Measurements from ENCODE around the gene SLC37A1.

The SLC37A1 gene

DNA sequence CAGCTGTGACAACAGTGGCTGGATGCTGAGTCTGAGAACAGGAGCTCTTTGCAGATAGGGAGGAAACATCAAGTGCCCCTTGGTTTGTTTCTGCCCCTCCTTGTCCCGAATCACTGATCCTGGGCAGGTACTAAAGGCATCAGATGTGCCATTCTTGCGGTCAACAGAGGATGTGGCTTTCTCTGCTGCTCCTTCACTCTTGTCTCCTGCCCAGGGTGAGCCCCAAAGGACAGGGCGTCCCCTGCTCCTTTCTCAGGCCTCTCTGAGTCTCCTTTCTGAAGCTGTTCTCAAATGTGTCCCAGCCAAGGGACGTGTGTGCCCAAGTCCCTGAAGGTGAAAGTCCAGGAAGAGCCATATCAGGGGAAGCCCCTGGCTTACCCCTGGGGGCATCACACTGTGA, 31.7 kb downstream of the SLC37A1 start:
- no peak for DNase-seq (ENCODE audit: low read depth in 2 of 2)

DNA sequence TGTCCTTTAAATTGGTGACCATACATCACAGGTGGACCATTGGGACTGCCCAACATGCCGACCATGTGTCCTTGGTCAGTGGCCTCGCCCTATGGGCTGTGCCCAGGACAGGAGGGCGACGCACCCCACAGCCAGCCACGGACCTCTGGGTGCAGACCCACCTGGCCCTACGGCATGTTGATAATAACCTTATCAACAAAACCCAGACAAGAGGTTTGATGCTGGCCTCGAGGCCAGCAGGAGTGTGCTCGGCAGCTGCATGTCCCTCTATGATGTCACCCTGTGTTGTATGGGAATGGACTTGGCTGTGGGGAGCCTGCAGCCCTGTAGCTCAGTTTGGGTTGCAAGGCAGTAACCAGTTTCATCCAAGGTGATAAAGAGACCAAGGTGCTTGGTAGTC, 32.1 kb downstream of the SLC37A1 start:
- no peak for DNase-seq (ENCODE audit: low read depth in 2 of 2)

DNA sequence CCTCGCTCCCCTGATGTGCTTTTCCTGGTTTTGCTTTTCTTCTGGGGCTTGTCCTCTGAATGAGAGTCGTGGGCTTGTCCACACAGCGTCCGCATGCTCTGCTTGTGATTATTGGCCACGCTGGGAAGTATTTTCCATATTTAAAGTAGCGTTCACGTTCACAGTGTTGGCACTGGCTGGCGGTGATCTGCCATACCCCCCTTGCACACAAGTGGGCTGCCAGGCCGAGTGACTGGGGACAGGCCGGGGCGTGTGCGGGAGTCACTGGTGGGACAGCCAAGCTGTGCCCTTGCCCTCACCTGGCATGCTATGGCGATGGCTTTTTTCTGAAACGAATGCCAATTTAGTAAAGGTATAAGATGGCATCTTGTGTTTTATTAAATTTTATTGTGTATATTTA, 32.8 kb downstream of the SLC37A1 start:
- no peak for DNase-seq (ENCODE audit: low read depth in 2 of 2)

- no peak for DNase-seq (ENCODE audit: low read depth in 2 of 2)
Measured at GRCh38 chr21:42547001-42547905, 33.6 kb downstream of the SLC37A1 start.

DNA sequence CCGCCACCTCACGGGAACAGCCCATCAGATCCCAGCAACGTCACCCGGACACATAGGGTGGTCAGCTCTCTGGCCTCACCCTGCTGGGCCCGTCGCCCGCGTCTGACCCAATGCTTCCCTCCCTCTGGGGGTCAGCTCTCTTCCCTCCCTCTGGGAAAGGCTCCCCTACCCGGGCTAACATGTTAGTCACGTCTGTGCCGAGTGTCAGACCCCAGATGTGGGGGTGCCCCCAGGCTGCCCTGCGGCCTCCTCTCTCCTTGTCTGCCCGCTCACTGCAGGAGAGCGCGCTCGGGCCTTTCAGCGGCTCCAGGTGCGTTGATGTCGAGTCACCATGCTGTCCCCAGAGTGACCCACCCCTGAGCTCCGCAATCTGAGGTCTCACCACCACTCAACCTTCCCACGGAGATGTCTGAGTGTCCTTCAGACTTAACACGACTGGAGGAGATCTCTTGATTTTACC, 34.3 kb downstream of the SLC37A1 start:
- DNase-seq (ENCODE audit: low read depth in 2 of 2), result no peak

DNA sequence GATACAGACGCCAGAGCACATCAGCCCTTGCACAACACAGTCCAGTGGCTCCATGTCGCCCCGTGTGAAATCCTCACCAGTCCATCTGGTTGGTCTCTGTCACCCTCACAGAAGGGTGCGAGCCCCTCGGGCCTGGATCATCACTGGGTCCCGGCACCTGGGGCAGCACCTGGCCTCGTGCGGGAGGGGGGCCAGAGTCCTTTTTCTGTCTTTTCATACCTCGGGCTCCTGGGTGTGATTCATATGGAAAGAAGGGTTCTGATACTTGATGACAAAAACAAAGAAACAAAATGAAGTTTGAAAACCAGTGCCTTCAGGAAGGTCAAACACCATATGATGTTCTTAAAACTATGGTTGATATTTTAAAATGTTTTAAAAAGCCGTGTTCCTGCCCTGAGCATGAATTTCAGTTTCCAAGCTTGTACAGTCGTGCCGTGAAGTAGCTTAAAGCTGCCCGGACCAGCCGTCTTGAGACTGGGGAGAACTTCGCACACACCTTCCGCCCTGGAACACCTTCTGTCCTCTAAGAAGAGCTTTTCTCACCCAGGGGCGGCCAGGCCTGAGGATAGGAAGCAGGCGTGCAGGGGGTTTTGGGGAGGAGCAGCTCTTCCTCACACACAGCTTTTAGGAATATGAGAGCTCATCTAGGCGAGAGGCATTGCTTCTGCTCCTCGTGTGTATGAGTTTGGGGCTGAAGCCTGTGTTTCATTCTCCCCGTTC, 35.2 kb downstream of the SLC37A1 start:
- no peak for DNase-seq (ENCODE audit: low read depth in 2 of 2)

- DNase-seq (ENCODE audit: low read depth in 2 of 2), result no peak
Measured at GRCh38 chr21:42550817-42551216, 37.2 kb downstream of the SLC37A1 start.

DNA sequence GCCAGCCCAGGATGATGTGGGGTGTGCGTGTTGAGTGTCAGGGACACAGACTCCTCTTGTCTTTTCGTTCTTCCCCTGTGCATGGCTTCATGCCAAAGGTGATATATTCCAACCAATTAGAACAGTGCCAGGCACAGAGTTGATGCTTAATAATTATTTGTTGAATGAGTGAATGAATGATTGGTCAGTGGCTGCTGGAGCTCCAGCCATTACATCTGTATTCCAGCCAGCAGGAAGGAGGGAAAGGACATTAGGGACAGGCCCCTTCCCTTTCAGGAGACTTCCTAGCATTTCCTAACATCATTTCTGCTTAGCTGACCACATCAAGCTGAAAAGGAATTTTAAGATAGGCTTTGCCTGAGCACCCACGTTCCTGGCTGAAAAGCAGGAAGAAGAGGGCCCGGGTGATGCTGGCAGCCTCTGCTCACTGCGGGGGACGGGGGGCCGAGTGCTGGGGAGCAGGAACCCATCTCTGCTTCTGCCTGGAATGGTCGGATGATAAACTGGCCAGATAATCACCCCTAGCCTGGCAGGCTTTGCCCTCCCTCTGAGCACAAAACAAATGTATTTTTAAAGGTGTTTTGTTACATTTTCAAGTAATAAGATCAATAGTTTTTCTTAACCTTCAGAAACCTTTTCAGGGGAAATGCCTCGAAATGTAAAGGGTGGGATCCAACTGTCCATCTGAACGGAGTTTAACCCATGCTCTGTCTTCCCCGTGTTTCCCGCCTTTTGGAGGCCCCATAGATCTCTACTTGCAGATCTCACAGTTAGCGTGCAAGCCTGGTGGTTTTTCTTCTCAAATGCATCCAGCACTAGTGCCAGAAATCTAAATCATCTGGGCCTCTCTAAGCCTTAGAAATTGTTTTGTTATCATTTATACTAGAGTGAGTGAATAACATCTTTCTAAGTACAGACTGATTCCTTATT, 39.0 kb downstream of the SLC37A1 start:
- no peak for DNase-seq (ENCODE audit: low read depth in 2 of 2)

DNA sequence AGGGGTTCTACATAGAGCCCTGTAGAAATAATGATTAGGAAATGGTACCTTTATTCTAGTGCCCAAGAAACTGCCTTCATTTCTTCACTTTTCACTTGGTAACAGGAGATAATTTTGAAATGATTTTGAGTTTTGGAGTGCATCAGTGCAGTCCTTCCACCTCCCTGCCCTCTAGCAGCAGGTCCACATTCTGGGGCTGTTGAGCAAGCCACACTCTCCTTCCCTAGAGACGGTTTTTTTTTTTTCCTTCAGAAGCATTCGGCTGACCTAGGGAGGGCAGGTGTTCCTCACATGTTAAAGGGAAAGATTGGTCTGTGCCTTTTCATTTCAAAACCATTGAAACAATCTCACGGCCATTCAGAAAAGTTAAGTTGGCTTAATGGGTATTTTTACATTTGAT, 39.8 kb downstream of the SLC37A1 start:
- no peak for DNase-seq (ENCODE audit: low read depth in 2 of 2)

DNA sequence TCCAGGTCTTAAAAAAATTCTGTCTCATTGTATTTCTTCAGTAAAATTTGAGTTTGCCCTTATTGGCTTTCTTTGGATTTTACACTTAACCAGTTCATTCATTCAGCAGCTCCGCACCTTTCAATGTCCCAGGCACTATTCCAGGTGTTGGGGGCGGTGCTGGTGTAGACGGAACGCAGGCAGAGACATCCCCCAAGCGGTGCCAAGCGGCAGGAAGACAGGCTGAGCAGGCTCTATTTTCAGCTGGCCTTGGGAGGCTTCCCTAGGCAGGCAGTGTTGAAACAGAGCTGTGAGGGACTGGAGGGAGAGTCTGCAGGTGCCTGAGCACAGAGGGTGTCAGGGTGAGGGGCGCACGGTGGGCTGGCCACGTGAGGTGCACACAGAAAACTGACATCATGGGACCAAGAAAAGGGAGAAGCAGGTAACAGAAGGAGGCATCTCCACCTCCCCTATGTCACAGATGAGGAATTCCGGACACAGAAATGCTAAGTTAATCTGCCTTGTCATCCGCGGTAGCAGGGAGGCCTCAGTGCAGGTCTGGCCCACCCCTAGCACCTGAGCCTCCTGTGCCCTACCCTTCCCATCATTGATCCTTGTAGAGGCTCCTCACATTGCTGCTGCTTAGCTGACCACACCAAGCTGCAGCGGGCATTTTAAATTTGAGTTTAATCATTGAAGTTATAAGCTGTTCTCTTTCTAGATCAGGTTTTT, 40.8 kb downstream of the SLC37A1 start:
- DNase-seq (ENCODE audit: low read depth in 2 of 2), result no peak

DNA sequence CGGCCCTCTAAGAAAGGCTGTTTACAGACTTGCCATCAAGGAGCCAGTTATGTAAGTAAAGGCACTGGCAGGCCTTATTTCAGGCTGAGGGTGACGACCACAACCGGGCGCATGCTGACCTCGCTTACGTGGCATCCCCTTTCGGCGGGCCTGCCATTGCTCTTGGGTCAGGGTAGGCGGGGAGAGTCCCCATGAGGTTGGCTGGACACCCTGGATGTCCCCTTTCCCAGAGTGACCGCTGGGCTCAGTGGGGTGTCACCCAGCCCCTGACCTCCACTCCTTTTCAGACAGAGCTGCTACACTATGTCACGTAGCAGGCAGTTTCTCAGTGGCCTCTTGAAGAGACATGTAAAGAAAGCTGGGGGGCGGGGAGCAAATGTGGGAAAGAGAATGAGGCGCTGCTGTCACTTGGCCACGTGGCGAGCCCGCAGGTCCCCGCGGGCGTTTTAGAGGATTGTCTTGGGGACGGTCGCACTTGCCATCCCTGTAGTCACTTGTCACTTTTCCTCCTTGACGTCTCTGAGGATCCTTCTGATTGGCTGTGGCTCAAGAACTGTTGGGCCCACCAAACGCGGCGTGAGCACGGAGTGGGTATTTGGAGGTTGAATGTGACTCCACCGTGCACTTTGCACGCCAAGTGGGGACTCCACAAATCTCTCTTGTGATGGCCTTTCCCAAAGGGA, 42.2 kb downstream of the SLC37A1 start:
- DNase-seq (ENCODE audit: low read depth in 2 of 2), result no peak

- no peak for DNase-seq (ENCODE audit: low read depth in 2 of 2)
Measured at GRCh38 chr21:42556476-42556875, 42.8 kb downstream of the SLC37A1 start.

DNA sequence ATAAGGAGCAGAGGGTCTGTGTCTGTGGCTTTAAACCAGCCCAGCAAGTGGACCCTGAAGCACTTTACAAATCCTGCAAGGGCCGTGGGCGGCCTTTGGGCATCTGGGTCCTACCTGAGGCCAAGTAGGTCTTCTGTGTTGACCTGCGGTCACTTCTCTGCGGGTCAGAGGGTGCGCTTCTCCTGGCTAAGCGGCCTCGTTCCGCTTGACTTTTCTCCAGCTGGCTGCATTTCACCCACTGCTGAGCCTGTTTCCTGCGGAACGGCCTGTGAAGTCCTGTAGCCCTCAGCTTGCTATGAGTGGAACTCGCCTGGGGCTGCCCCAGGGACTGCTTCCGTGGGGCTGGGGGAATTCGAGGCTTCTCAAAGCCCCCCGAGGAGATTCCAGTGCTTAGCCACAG, 43.3 kb downstream of the SLC37A1 start:
- DNase-seq (ENCODE audit: low read depth in 2 of 2), result no peak

GRCh38 chr21:42557420-42557819, 43.8 kb downstream of the SLC37A1 start:
- DNase-seq (ENCODE audit: low read depth in 2 of 2), result no peak

GRCh38 chr21:42558368-42558767, 44.7 kb downstream of the SLC37A1 start:
- no peak for DNase-seq (ENCODE audit: low read depth in 2 of 2)

DNA sequence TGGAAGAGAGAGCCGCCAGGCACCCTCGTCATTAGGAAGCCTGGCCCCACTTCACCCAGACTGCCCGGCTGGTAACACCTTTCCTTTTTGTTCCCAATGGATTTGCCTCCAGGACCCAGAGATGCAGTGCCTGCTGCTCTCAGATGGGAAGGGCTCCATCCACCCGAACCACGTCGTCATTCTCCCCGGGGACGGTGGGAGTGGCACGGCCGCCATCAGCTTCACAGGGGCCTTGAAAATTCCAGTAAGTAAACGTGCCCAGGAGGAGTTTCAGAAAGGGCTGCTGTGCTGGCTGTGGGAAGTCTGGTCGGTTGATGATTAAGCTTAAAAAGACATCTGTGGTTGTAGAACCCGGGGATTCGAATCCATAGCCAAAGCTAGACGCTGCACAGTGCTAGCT, 45.2 kb downstream of the SLC37A1 start:
- DNase-seq (ENCODE audit: low read depth in 2 of 2), result no peak

DNA sequence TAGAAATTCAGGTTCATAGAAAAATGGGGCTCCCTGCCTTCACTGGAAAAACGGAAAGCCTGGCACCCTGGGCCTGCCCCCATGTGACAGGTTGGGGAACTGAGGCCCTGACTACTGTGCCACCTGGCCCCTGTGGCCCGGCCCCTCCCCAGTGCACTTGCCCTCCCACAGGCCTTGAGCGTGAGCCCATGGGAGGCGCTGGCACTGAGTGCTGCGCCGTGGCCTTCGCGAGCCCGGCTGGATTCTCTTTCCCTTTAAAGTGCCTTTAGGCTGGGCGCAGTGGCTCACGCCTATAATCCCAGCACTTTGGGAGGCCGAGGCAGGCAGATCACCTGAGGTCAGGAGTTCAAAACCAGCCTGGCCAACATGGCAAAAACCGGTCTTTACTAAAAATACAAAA, 45.7 kb downstream of the SLC37A1 start:
- no peak for DNase-seq (ENCODE audit: low read depth in 2 of 2)

DNA sequence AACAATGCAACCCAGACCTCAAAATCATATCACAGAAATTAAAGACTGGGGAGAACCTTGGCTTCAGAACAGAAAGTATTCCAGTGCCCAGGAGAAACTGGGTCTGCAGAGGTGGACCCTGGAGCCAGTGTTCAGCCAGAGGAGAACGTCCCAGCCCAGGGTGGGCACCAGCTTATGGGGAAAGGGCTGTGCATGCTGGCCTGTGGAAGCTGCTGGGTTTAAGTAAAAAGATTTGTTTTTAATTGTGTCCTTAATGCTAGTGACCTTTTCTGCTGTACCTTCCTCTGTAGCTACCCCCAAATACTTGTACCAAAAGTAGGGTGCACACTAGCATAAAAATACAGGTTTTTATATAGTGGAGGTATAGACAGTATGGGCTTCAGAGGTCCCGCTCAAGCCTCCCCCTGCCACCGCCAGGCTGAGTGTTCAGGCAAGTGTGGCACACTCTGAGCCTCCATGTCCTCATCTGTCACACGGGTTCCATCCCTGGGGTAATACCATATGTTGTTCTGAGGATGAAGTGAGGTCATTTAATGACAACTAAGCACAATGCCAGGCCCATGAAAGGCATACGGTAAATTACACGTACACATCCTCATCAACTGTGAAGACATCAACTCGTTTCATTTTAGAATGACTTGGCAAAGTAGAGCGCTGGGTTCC, 47.0 kb downstream of the SLC37A1 start:
- DNase-seq (ENCODE audit: low read depth in 2 of 2), result no peak

DNA sequence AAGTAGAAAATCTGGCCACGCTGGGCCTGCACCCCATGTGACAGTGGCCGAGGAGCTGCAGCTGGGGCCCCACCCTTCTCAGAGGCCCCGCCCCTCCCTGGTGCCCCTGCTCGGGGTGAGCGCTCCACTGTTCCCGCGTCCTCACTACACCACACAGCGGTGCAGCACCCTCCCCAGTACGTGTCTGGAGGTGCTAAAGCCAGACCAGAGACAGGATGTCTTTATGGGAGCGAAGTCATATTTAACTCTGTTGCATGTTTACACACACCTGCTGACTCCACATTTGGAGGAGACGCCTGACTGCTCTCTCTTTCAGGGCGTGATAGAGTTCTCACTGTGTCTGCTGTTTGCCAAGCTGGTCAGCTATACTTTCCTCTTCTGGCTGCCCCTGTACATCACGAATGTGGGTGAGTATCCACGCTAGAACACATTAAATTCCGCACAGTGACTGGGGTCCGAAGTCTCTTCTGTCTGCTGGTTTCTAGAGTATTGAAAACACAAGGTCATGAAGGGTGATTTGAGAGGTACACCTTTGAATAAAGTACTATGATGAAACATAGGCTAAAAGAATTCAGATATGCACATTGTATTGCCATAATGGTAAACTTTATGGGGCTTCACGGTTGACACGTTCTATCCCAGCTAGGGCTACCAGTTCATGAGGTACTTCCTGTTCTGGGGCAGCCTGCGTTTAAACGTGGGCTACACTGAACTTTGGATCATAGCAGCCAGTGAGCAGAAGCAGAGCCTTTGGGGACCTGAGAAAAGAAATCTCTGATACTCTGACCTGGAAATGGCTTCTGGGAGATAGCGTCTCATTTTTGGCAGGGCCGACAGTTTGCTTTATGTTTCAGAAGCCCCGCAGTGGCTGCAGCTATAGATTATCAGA, 48.4 kb downstream of the SLC37A1 start:
- DNase-seq (ENCODE audit: low read depth in 2 of 2), result no peak
